LoVo (cell line): Measurements from ENCODE around the gene LRRC8D.

Experiments
- DNase-seq: peaks from one replicate; pipeline ENCODE4 v3.0.0-alpha.2; 2016; ENCODE audit warnings: low spot score

The LRRC8D gene

DNA sequence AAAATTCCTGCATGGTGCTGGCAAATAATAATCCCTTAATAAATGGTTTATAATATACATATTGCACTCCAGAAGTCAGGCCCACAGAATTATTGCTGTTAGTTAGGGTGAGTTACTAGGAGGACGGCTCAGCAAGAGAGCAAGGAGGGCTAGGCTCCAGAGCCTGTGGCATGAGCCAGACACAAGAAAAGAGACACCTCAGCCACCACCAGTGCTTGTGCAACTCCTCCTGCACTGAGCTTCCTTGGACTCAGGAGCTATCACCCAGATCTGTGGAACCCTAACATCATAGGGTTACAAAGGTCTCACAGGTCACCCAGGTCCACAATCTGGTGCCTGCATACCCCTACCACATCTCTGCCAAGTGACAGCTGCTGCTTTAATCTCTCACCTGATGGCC, 12.8 kb upstream of the LRRC8D start:
- no peak for DNase-seq

DNA sequence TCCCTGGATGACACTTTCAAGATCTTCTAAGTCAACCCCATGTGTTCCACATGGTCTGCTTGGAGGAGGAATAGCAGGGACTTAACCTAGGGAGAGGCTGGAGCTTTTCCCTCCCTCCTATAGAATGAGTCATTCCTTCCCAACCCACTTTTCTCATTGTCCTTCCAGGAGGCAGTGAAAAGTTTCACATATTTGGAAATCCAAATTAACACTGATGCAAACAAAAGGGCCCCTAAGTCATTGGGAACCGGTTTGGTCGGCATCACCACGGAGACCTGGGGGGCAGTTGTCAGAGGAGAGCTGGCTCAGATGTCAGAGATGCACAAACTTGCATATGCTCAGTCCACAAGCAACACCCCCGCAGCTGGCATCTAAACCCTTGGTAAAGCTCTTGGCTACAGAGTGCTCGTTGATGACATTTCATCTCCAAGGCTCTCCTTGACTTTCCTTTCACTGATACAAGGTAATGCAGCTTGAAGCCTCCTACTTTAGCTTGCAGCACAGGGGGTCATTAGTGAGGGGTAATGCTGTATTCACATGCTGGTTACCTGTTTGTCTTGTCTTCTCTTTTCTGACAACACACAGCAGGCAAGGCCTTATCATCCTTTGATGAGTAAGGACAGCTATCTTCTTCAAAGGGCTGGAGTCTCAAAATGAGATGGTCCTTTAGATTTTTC, 12.3 kb upstream of the LRRC8D start:
- no peak for DNase-seq

DNA sequence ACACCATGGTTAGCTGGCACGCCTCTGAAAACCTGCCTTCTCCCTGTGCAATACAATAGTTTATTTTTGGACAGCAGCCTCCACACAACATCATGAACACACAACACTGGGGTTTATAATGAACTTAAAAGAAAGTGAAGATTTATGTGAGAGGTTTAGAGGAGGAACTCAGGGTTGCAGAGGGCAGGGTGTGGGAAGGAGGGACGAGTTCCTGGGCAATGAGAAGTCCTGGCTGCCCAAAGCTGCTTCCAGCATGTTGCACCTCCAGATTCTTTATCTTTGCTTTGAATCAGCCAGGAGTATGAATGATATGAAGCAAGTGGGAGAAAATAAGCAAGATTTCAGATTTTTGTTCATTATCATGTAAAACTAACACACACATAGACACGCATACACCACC, 11.3 kb upstream of the LRRC8D start:
- no peak for DNase-seq

DNA sequence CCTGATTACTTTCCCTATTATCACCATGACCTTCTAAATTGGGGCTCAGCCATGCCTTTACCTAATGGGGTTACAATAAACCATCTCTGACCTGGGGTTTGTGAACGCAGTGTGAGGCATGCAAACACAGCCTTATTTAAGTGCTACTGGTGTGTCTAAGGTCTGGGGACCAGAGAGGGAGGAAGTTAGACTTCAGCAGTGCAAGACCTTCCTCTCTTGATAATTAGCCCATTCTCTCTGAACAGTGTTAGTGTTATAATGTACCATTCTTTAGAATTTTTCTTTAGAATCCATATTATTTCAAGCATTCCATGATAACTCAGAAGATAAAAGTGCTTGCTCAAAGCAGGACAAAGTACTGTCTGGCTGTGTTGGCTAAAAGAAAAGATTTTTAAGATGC, 10.5 kb upstream of the LRRC8D start:
- DNase-seq: no peak

DNA sequence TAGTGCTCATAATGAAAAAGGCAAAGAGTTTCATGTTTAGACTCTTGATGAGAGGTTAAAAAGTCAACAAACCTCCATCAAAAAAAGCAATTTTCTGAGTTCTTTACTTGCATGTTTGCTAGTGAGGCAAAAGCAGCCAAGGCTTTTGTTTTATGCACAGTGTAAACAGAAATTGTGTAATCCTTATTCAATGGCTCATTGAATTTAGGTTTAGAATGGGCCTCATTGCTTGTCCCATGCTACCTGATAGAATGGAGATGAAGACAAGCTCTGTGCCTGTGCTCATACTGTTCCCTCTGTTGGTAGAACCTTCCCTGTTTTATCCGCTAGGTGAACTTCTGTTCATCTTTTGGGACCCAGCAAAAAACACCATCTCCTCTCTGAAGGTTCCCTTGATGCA, 10.0 kb upstream of the LRRC8D start:
- DNase-seq: no peak

DNA sequence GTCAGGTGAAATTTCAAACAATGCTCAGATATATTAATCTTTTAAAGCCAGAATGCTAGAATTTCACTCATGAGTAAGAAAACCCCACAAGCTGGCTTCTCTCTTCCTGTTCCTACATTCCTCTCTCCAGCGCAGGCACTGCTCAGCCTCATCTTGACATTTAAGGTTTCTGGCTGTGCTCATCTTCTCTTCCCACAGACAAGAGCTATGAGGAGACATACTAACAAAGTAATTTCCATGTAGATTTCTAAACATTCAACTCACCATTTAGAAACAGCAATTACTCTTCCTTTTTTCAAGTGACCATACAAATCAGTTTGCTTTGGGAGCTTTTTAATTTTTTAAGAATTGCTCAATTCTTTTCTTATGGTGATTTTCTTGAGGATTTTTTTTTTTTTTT, 7.8 kb upstream of the LRRC8D start:
- DNase-seq: no peak

DNA sequence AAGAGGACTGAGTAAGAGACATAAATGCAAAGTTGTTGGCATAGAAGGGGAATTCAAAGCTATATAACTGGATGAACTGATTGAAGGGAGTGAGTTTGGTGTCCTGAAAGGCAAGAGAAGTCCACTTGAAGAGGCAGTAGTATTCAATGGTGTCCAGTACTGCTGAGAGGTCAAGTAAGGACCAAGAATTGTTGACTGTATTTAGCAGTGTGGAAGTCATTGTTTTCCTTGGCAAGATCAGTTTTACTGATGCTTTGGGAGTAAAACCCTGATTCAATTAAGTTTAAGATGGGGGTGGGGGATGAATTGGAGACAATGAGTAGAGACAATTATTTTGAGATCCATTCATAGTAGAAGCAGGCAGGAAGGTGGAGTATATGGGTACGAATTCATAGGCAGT, 5.8 kb upstream of the LRRC8D start:
- no peak for DNase-seq

DNA sequence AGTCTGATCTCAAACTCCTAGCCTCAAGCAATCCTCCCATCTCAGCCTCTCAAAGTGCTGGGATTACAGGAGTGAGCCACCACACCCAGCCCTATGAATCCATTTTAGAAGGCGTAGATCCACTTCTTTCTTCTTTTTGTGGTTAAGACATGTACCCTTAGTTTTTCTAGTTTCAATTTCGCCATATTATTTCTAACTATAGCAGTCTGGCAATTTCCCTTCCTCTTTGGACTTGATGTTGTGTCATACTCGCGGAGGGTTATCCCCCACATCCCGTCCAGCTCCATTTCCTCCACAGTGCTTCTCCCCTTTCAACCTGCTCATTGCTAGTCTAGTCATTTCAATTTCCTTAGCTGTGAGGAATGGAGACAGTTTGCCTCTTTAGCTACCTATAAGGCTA, 5.2 kb upstream of the LRRC8D start:
- DNase-seq: no peak

DNA sequence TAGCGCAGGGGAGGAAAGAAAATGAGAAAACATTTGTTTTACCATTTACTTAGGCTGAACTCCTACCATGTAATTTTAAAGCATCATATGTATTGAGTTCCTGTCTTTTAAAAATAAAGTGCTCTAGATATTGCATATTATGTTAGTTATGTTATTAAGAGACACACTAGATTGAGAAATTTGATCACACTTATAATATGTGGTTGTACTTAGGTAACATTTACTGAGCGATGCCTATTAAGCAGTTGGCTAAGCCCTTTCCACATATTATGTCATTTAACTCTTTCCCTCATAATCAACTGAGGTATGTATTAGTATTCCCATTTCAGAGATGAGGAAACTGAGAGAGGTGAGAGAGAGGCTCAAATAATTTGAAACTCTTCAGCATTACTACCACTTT, 4.5 kb upstream of the LRRC8D start:
- DNase-seq: no peak

DNA sequence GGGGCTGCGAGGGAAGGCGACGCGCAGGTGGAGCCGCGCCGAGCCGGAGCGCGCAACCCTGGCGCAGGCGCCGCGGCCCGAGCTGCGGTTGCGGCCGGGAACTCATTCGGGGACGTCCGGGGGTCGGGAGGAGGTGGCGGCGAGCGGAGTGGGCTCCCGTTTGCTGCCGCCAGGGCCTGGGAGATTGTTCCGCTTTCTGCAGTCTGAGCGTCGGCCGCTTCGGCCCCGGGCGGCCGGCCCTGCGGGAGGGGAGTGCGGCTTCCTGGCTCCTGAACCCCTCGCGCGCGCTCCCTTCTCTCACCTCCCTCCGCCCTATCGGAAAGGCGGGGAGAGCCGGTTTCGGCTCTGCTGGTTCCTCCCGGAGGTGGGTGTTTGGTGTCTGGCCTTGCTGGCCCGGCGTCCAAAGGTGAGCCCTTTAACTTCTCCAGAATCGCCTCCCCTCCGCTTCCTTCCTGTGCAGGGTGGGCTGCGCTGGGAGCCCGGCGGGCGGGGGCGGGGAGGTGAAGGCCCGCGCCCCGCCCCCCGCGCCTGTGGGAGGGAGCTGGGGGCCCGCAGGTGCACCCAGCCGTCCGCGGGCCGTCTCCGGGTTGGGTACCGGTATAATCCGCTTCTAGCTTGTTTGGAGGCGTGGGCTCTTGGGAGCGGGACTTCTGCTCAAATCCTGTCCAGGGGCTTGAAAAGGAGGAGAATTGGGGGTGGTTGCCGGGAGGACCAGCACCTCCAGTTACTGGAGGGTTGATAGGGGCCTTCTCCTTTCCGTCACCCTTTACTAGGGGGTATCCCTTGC, 683 bp downstream of the LRRC8D start:
- peak; percentile 23 for DNase-seq

DNA sequence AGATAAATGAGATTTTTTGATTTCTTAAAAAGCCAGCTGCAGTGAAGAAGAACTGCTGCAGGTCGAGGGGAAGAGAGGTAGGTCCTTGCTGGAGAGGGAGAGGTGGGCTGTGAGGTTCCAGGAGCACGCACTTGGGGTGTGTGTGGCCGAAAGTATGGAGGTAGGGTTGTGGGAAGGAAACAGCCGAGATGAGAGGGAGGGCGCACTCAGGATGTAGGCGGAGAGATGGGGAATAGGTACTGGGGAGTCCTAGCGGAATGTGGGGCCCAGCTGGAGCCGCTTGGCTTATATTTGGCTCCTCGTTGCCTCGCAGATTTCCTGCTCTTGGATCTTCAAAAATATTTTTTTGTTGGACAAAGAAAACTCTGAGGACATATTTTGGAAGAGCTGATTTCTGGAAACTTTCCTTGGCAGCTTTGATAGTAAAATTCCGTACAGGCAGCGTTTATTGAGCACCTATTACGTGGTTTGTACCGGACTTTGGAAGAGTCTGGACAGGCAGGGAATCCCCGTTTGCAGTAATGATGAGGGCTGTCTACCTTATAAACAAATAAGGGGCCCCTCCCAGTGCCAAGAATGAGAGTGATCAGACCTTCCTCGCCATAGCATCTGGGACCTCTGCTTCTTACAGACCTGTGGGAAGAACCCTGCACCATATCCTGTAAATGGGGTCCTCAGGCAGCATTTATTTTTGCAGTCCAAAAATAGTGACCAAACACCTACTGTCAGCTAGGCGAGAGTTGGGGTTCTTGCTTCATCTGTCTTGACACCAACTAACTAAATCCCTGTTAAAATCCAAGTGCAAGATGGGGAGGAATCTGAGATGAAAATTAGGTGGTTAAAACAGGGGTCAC, 1.5 kb downstream of the LRRC8D start:
- no peak for DNase-seq

DNA sequence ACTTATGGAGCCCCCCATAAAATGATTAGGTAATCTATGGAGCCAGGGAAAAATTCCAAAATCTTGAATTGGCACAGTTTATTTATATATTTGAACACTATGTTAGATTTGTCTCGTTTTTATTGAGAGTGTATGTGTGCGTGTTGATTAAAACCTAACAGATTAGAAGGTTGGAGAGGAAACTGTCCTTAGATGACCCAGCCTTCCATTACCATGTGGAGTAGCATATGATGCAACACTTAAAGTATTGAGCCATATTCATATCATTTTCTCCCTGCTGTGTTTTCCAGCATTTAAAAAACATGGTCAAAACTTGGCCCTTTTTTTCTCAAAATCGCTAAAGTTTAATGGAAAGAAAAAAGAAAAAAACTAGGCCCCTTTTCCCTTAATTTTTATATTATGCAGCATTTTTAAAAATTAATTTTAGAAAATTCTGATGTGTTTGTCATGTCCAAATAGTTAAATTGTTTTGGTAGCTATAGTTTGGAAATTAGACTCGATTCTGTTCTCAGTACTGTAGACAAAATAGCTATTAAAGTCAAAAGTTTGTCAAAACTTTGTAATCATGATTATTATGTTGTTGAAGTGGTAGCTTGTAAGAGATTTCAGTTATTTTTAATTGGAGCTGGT, 2.3 kb downstream of the LRRC8D start:
- no peak for DNase-seq

DNA sequence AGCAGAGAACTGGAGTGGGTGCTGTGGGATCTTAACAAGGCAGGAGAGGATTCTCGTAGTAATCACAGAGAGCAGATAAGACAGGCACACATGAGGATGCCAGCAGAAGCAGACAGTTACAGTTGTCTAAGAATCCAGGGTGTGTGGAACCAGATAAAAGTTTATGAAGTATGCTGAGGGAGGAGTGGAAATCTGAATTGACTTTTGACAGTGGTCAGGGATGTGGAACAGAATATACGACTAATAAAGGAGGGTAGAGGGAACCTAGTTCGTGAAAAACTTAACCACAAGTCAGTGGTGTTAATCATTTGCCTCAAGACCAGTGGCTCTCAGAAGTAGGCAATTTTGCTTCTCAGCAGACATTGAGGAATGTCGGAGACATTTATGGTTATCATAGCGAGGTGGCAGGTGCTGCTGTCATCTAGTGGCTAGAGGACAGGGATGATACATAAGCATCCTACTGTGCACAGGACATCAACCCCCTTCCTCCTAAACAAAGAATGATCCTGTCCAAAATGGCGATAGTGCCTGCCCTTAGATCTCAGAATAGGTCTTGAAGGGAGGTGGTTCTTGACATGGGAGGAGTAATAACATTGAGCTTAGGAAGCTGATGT, 3.0 kb downstream of the LRRC8D start:
- DNase-seq: no peak

DNA sequence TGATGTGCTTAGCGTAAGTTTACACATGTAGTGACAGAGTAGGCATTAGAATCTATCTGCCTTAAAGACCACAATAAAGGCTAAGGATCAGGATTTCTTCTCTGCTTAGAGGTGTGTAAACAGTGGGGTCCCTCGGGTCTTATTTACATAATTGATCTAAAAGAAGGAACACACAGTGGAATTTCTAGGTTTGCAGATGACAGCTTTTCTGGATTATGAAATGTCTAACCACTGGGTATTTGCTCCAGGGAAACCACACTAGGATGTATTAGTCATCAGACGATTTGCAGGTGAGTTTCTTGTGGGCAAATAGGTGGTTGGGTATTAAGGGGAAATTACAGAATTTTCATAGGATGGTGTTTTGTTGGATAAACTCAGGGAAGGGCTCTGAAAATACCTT, 5.8 kb downstream of the LRRC8D start:
- DNase-seq: no peak

DNA sequence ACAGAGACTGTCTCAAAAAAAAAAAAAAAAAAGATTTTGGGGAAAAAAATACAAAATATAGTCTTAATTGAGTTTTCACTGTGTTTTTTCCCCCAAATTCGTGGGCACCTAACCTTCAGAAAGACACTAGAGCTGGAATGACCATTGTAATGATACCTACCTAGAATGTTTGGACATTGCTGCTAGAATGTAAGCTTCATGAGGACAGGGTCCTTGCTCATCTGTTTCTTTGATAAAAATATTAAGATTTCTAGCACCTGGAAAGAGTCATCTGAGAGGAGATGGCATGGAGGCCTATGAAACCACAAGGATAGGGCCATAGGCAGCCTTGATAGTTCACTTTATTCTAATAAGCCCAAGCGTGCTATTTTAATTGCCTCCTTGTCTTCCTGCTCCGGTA, 6.5 kb downstream of the LRRC8D start:
- no peak for DNase-seq

DNA sequence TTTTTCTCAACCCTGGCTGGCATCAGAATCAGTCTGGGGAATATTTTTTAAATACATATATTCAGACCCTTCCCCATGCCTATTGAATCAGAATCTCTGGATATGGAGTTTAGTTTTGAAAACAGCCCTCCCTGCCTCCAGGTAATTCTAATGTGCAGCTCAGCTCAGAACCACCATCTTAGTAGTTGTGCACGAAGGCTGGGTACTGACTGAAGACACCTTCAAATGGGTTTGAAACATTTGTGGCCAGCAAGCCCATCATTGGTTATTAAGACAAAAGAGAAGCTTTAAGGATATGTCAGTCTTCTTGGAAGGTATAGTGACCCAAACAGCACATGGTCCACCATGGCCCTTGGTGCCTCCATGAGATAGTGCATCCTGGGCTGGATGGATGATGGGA, 7.1 kb downstream of the LRRC8D start:
- DNase-seq: no peak

DNA sequence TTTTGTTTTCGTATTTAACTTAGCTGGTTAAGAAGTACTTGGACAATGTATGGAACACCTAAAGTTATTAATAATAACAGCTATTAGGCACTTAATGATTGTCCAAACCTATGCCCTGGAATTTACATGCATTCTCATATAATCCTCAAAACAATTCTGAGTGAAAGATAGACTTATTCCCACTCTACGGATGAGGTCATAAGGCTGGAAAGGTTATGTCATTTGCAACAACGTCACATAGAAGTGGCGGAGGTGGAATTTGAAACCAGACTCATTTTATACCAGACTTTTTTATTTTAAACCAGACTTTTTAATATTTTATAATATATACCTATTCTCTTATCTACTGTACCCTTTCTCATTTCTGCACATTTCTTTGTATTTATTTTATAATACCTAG, 8.4 kb downstream of the LRRC8D start:
- no peak for DNase-seq

DNA sequence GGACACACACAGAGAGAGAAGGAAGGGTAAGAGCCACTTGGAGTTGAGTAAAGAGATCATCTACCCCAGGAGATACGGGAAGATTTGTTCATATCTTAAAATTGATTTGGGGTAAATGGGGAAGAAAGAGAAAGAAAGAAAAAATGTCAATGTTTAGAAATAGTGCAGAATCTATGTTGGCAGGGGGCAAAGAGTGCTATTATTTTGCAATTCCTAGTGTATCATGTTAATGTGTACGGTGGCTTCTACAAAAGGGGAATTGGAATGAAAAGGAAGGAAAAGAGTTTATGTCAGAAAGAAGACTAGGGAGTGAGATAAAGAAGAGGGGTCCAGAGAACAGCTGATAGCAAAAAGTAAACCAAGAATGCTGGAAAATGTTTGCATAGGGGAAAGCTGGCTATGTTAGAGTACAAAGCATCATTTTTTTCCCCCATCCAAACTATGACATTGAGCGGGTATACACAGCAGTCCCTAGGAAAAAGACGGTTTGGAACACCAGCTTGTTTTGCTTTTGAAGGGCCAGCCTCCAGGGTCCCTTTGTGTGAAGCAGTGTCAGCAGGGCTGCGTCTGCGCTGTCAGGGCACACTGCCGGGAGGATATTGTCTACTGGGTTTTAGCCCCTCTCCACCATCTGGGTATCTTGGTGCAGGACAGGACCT, 10.8 kb downstream of the LRRC8D start:
- DNase-seq: no peak

DNA sequence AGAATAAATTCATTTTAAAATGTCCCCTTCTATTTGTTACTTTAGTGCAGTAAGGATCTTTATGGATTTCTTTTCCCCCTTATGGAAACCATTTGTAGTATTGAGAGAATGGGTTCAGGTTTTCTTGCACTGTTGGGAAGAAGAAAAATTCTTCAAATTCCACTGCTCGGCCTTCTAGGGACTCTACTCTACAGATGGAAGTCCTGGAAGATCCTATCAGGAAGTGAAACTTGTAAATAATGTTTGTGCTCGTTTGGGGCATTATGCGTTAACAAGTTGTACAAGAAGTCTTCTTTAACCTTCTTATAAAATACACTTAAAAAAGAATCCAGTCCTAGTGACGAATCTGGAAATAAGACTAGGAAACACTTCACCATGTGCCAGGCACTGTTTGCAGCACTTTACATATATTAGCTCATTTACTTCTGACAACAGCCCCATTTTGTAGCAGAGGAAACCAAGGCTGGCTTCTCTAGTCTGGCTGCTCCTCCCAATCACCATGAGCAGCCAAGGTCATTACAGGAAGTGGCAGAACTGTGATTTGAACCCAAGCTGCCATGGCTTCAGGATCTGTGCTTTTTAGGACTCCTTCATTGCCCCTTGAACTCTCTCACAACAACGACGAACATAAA, 11.8 kb downstream of the LRRC8D start:
- DNase-seq: no peak

DNA sequence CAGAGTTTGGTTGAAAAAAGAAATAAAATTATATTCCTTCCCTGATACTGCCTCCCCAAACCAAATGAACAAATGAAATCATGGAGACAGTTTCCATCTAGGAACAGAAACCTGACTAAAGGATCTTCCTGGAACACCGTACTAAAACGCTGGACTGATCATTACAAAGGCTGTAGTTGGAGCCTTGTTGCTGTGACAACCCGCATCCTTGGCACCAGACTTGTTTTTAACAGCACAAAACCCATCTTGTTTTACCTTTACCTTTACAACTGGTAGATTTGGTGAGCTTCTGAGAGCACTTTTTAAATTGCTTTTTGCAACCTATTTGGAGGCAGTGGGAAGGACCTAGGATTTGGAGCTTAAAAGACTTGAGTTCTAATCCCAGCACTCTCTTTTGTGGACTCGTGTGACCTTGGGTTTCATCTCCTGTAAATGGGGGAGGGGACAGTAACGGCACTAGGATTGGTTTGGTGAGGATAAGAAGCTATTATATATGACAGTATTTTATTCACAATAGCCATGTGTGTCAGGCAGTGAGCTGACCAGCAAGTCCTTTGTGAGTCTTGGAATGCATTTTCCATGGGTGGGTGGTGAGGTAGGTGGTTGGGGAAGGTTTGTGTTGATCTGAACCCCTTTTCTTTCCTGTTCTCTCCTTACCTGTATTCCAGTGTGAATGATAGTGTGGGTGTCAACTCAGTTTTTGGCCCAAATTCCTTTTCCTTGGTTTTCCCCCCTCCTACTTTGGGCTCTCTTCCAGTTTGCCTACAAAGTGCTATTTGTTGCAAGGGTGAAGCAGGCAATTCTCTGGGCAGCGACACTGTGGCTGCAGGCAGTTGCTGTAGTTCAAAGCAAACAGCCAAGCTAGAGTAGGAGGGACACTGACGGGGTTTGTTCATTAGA, 12.6 kb downstream of the LRRC8D start:
- DNase-seq: no peak
